IMR-90 (cell line): ENCODE results near the gene USP36. TPM values are rescaled to one million over a fixed set of nuclear protein-coding genes. Genes with fewer than 3 reads are reported as not detected.

Source experiments
- ATAC-seq: fragments of 200-7000 bp; cut with Tn5 transposase; 2 replicates; pipeline ENCODE4 v1.9.1; 2020; ENCODE audit warnings: low read depth, mild to moderate bottlenecking, moderate library complexity
- BruUV-seq: library from RNA; stranded (reverse); fragments of 400-500 nt; replicated peaks from 2 replicates; lab custom pipeline; 2021; lab: Mats Ljungman, UMichigan
- CTCF ChIA-PET: fragments of 300-600 bp; formaldehyde crosslinking; extraction: SDS; loops from one replicate; lab custom pipeline; 2021; ENCODE audit warnings: antibody characterized with exemption; lab: Yijun Ruan, JAX
- POLR2A ChIA-PET: fragments of 300-600 bp; sonication (Branson Sonifier 250); formaldehyde crosslinking; loops from one replicate; lab custom pipeline; 2022; ENCODE audit warnings: antibody characterized with exemption; ENCODE audit not compliant: unreplicated experiment; lab: Charles Lee
- DNase-seq: peaks from one replicate; pipeline ENCODE4 v3.0.0; 2013
- H2AFZ ChIP-seq: replicated peaks from 2 replicates; pipeline ENCODE3; 2013; ENCODE audit warnings: low read length, mild to moderate bottlenecking; ENCODE audit not compliant: poor library complexity
- H2AK5ac ChIP-seq: 2 replicates; pipeline ENCODE4 v1.6.1; 2013; ENCODE audit warnings: low read depth, low read length, inconsistent platforms
- H2AK9ac ChIP-seq: replicated peaks from 2 replicates; pipeline ENCODE3; 2013; ENCODE audit warnings: mild to moderate bottlenecking, low read depth, low read length, moderate library complexity; ENCODE audit not compliant: poor library complexity
- H2BK120ac ChIP-seq: 2 replicates; pipeline ENCODE4 v1.6.1; 2013; ENCODE audit warnings: low read depth, low read length, inconsistent platforms
- H2BK15ac ChIP-seq: 3 replicates; pipeline ENCODE4 v1.6.1; 2013; ENCODE audit warnings: low read depth, low read length, inconsistent platforms
- H2BK20ac ChIP-seq: 2 replicates; pipeline ENCODE4 v1.6.1; 2013; ENCODE audit warnings: low read depth, mild to moderate bottlenecking, inconsistent platforms, low read length, moderate library complexity
- H2BK5ac ChIP-seq: 2 replicates; pipeline ENCODE4 v1.6.1; 2013; ENCODE audit warnings: mild to moderate bottlenecking, low read depth, low read length, inconsistent platforms; ENCODE audit not compliant: poor library complexity, severe bottlenecking
- H3K14ac ChIP-seq: replicated peaks from 2 replicates; pipeline ENCODE4 v1.6.1; 2013; ENCODE audit warnings: low read depth, low read length, inconsistent platforms
- H3K18ac ChIP-seq: 2 replicates; pipeline ENCODE4 v1.6.1; 2013; ENCODE audit warnings: low read depth, low read length, control low read depth
- H3K23ac ChIP-seq: 2 replicates; pipeline ENCODE4 v1.6.1; 2013; ENCODE audit warnings: low read depth, low read length, inconsistent platforms
- H3K27ac ChIP-seq: 2 replicates; pipeline ENCODE4 v1.5.1; 2013; ENCODE audit warnings: mild to moderate bottlenecking, control low read depth, low read length; ENCODE audit not compliant: insufficient read depth
- H3K27me3 ChIP-seq: 2 replicates; pipeline ENCODE4 v1.6.1; 2013; ENCODE audit warnings: low read length; ENCODE audit not compliant: control insufficient read depth, insufficient read depth
- H3K36me3 ChIP-seq: 2 replicates; pipeline ENCODE4 v1.6.1; 2013; ENCODE audit warnings: low read length, mixed read lengths; ENCODE audit not compliant: control insufficient read depth, insufficient read depth
- H3K4ac ChIP-seq: 2 replicates; pipeline ENCODE4 v1.6.1; 2013; ENCODE audit warnings: low read depth, low read length, inconsistent platforms
- H3K4me1 ChIP-seq: 2 replicates; pipeline ENCODE4 v1.6.1; 2013; ENCODE audit warnings: low read length, mixed read lengths; ENCODE audit not compliant: control insufficient read depth, insufficient read depth
- H3K4me2 ChIP-seq: 2 replicates; pipeline ENCODE4 v1.6.1; 2013; ENCODE audit warnings: low read depth, mild to moderate bottlenecking, control low read depth, low read length, moderate library complexity
- H3K4me3 ChIP-seq: 2 replicates; pipeline ENCODE4 v1.5.1; 2013; ENCODE audit warnings: low read depth, mild to moderate bottlenecking, control low read depth, low read length, moderate library complexity; ENCODE audit not compliant: insufficient read depth
- H3K56ac ChIP-seq: 2 replicates; pipeline ENCODE4 v1.6.1; 2013; ENCODE audit warnings: low read length, inconsistent platforms; ENCODE audit not compliant: insufficient read depth; ENCODE audit errors: extremely low read depth
- H3K79me1 ChIP-seq, 2 experiments: 2 replicates each; pipeline ENCODE4 v1.6.1; 2013; ENCODE audit warnings: low read length in 2 of 2, inconsistent platforms in 1 of 2, low read depth in 1 of 2
- H3K9ac ChIP-seq: 2 replicates; pipeline ENCODE4 v1.6.1; 2013; ENCODE audit warnings: low read depth, low read length, control low read depth
- H3K9me1 ChIP-seq: 2 replicates; pipeline ENCODE4 v1.6.1; 2013; ENCODE audit warnings: low read length, inconsistent platforms; ENCODE audit not compliant: insufficient read depth
- H3K9me3 ChIP-seq: 2 replicates; pipeline ENCODE4 v1.6.1; 2013; ENCODE audit warnings: low read length; ENCODE audit not compliant: control insufficient read depth, insufficient read depth
- H4K20me1 ChIP-seq: 2 replicates; pipeline ENCODE4 v1.6.1; 2013; ENCODE audit warnings: low read length, inconsistent platforms; ENCODE audit not compliant: insufficient read depth
- H4K5ac ChIP-seq: 2 replicates; pipeline ENCODE4 v1.6.1; 2013; ENCODE audit warnings: mild to moderate bottlenecking, low read depth, low read length, control low read depth
- H4K8ac ChIP-seq, 2 experiments: 2 replicates each; pipeline ENCODE4 v1.6.1; 2013; ENCODE audit warnings: low read depth in 2 of 2, low read length in 2 of 2, control low read depth in 1 of 2, inconsistent platforms in 1 of 2
- H4K91ac ChIP-seq: 2 replicates; pipeline ENCODE4 v1.6.1; 2013; ENCODE audit warnings: low read depth, low read length, inconsistent platforms; ENCODE audit not compliant: insufficient read depth
- BHLHE40 ChIP-seq: fragments of 150-350 bp; IDR thresholded peaks from 2 replicates; pipeline ENCODE4 v1.6.1; 2016; ENCODE audit warnings: mild to moderate bottlenecking, low read depth, low read length
- CHD1 ChIP-seq: IDR thresholded peaks from 2 replicates; pipeline ENCODE4 v1.6.1; 2012; ENCODE audit warnings: low read depth, low read length, improper control_type of control experiment
- ELK1 ChIP-seq: fragments of 150-350 bp; IDR thresholded peaks from 2 replicates; pipeline ENCODE4 v1.6.1; 2016; ENCODE audit warnings: low read depth, mild to moderate bottlenecking, low read length, moderate library complexity, borderline replicate concordance
- FOS ChIP-seq: fragments of 150-350 bp; IDR thresholded peaks from 2 replicates; pipeline ENCODE4 v1.6.1; 2016; ENCODE audit warnings: low read depth, low read length
- MAZ ChIP-seq: IDR thresholded peaks from 2 replicates; pipeline ENCODE4 v1.6.1; 2012; ENCODE audit warnings: low read depth, mild to moderate bottlenecking, low read length, improper control_type of control experiment, moderate library complexity, borderline replicate concordance
- NFE2L2 ChIP-seq: fragments of 150-350 bp; IDR thresholded peaks from 2 replicates; pipeline ENCODE4 v1.6.1; 2016; ENCODE audit warnings: low read depth, mild to moderate bottlenecking, low read length
- POLR2A ChIP-seq: IDR thresholded peaks from 2 replicates; pipeline ENCODE4 v1.6.1; 2012; ENCODE audit warnings: mild to moderate bottlenecking, low read depth, low read length
- RAD21 ChIP-seq: IDR thresholded peaks from 2 replicates; pipeline ENCODE4 v1.6.1; 2012; ENCODE audit warnings: low read length, improper control_type of control experiment
- RCOR1 ChIP-seq: IDR thresholded peaks from 2 replicates; pipeline ENCODE4 v1.6.1; 2012; ENCODE audit warnings: mild to moderate bottlenecking, low read length, improper control_type of control experiment; ENCODE audit not compliant: insufficient replicate concordance
- WGBS, 2 experiments: methylation state at CpG; one replicate each; pipeline versions ENCODE4 v1.1.5 to v1.1.7; 2013; ENCODE audit warnings: missing lambda C conversion rate in 2 of 2; ENCODE audit not compliant: insufficient read length in 1 of 2; ENCODE audit errors: extremely low coverage in 2 of 2; 5-methylcytosine and 5-hydroxymethylcytosine counted together
- dilution Hi-C: fragments of 300-500 bp; cut with HindIII; formaldehyde crosslinking; loops from one replicate; pipeline ENCODE4 v1.14.3; 2018; ENCODE audit warnings: low sequenced_read_pairs; ENCODE audit not compliant: unreplicated experiment
- in situ Hi-C: fragments of 300-500 bp; cut with MboI; formaldehyde crosslinking; loops from 3 replicates; pipeline ENCODE4 v1.14.3; 2019; ENCODE audit warnings: low sequenced_read_pairs, inconsistent platforms, mixed read lengths
- intact Hi-C: fragments of 100-400 bp; cut with micrococcal nuclease; formaldehyde crosslinking; loops from 2 replicates; pipeline ENCODE4 v1.10.0; 2022
- polyA plus RNA-seq, 3 experiments: library from polyadenylated mRNA; depleted of rRNA; stranded (reverse); fragments of >200 nt; gene quantifications; 2 replicates each; pipeline ENCODE4 v1.2.3, GENCODE V29; 2012; ENCODE audit warnings: low replicate concordance in 1 of 3
- total RNA-seq: library from RNA; depleted of rRNA; stranded (reverse); fragments of >200 nt; gene quantifications from 2 replicates; pipeline ENCODE4 v1.2.3, GENCODE V29; 2012
- TF ChIP-seq, protein P1 (sequence below): conservative IDR thresholded peaks from 2 replicates; pipeline ENCODE4 v1.5.1; 2012; ENCODE audit warnings: mild to moderate bottlenecking, low read depth, low read length, improper control_type of control experiment
- TF ChIP-seq, protein P2 (sequence below): fragments of 150-350 bp; IDR thresholded peaks from 2 replicates; pipeline ENCODE4 v1.6.1; 2017; ENCODE audit warnings: mild to moderate bottlenecking, antibody characterized with exemption, low read length, low read depth

The USP36 gene
- total and polyA plus RNA-seq, 2 of the 4 experiments (the other 2 are of a cell fraction), result 30.6 to 38.3 TPM

DNA sequence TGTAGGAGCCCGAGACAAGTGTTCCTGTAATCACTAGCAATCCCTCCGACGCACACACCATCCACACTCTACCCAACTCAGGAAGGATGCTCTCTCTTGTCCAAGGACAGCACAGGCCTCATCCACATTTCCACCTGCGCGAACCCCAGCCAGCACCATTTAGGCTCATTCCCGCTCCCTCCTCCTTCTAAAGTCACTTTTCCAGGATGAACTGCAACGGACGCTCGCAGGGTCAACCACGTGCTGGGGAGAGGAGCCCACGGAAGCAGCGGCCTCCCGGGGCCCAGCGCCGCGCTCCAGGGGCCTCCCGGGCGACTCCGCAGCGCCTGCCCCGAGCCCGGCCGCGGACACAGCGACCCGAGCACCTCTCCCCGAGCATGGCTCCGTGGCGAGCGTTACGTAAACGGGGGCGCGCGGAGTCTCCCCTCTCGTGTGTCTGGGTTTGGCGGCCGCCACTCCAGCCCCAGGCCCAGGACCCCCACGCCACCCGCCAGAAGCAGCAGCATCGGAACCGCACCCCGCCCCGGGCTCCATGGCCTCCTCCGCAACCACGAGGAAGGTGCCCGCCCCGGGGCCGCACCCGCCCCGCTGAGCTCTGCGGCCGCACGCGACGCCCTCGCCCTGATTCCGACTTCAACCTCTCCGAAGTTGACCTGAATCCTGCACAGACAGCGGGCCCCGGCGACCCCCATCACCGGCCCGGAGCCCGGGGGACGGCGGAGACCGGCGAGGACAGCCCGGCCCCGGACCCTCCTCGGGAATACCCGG is 668 bp downstream of the USP36 start (continued):
- TF ChIP-seq RCOR1 (no peak), NFE2L2 (no peak)

GRCh38 chr17:78839235-78839761 is 1.3 kb downstream of the USP36 start:
- POLR2A ChIA-PET, result no interaction called here
- TF ChIP-seq ELK1, result no peak
- no peak for TF ChIP-seq BHLHE40
- 0 out of 2 replicates have a peak, but pooled peaks have one; percentile 10 for TF ChIP-seq FOS
- TF ChIP-seq, protein P1, sequence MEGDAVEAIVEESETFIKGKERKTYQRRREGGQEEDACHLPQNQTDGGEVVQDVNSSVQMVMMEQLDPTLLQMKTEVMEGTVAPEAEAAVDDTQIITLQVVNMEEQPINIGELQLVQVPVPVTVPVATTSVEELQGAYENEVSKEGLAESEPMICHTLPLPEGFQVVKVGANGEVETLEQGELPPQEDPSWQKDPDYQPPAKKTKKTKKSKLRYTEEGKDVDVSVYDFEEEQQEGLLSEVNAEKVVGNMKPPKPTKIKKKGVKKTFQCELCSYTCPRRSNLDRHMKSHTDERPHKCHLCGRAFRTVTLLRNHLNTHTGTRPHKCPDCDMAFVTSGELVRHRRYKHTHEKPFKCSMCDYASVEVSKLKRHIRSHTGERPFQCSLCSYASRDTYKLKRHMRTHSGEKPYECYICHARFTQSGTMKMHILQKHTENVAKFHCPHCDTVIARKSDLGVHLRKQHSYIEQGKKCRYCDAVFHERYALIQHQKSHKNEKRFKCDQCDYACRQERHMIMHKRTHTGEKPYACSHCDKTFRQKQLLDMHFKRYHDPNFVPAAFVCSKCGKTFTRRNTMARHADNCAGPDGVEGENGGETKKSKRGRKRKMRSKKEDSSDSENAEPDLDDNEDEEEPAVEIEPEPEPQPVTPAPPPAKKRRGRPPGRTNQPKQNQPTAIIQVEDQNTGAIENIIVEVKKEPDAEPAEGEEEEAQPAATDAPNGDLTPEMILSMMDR, result no peak
- TF ChIP-seq RAD21, result no peak
- TF ChIP-seq CHD1, result no peak
- TF ChIP-seq, protein P2, sequence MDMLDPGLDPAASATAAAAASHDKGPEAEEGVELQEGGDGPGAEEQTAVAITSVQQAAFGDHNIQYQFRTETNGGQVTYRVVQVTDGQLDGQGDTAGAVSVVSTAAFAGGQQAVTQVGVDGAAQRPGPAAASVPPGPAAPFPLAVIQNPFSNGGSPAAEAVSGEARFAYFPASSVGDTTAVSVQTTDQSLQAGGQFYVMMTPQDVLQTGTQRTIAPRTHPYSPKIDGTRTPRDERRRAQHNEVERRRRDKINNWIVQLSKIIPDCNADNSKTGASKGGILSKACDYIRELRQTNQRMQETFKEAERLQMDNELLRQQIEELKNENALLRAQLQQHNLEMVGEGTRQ, result no peak
- peak; percentile 88 for TF ChIP-seq POLR2A
- no peak for TF ChIP-seq MAZ

More at GRCh38 chr17:78839235-78839761, 1.3 kb downstream of the USP36 start:
- WGBS, 2 experiments, result 3% methylated on average over 4 of the region's 11 CpGs; no CpG with 5 or more reads in 1 of the 2 experiments
- Histone ChIP-seq H3K9me1 (peaks cover 13% of the 10 kb centered on the region), H2BK120ac (peak overlapping the region; percentile 57; the same call in 1 of the 2 replicates), H3K4me1 (peaks cover 11% of the 10 kb centered on the region), H3K4me3 (peak overlapping the region; percentile 81), H3K36me3 (peaks cover 31% of the 10 kb centered on the region), H4K5ac (peak overlapping the region; percentile 0; the same call in 1 of the 2 replicates), H3K4ac (peak overlapping the region; percentile 62), H2AK5ac (peak overlapping the region; percentile 93), H2BK5ac (peak overlapping the region; percentile 52), H3K9me3 (no peaks in the 10 kb centered on the region), H2AK9ac (peak overlapping the region; percentile 98), H2AFZ (peak overlapping the region; percentile 96), H2BK20ac (peak overlapping the region; percentile 27; the same call in 1 of the 2 replicates), H3K27me3 (no peaks in the 10 kb centered on the region), H3K9ac (peak overlapping the region; percentile 89), H2BK15ac (no peak overlapping the region), H3K79me1 (peaks cover 24 to 51% of the 10 kb centered on the region in 2 experiments), H3K23ac (peak overlapping the region; percentile 99), H3K56ac (peak overlapping the region; percentile 88), H4K8ac (peak overlapping the region in 1 of 2 experiments; percentile 53; a peak in 2 of 4 replicates), H3K27ac (peak overlapping the region; percentile 87), H4K20me1 (peaks cover 37% of the 10 kb centered on the region), H4K91ac (peak overlapping the region; percentile 77; the same call in 1 of the 2 replicates), H3K4me2 (peak overlapping the region; percentile 88), H3K14ac (peak overlapping the region; percentile 98), H3K18ac (peak overlapping the region; percentile 63; the same call in 1 of the 2 replicates)
- intact Hi-C loops (no loop called here), dilution Hi-C loops (no loop called here), in situ Hi-C loops (no loop called here)
- ATAC-seq, result no peak
- DNase-seq, result peak; percentile 86
- BruUV-seq, result no TSS peak
- CTCF ChIA-PET, result no interaction called here
